ENCODE results near the gene RASSF3. TPM values are rescaled to one million over a fixed set of nuclear protein-coding genes. Genes with fewer than 3 reads are reported as not detected.
A peak's percentile ranks its signal among the peaks of the same experiment; 100 is the strongest.

Gene RASSF3
- total and polyA plus RNA-seq, 10 of the 15 experiments (the other 5 are each of a cell fraction or from before 2014, with no cell fraction given) = 6.9 to 62.4 (median 30.3) TPM

DNA sequence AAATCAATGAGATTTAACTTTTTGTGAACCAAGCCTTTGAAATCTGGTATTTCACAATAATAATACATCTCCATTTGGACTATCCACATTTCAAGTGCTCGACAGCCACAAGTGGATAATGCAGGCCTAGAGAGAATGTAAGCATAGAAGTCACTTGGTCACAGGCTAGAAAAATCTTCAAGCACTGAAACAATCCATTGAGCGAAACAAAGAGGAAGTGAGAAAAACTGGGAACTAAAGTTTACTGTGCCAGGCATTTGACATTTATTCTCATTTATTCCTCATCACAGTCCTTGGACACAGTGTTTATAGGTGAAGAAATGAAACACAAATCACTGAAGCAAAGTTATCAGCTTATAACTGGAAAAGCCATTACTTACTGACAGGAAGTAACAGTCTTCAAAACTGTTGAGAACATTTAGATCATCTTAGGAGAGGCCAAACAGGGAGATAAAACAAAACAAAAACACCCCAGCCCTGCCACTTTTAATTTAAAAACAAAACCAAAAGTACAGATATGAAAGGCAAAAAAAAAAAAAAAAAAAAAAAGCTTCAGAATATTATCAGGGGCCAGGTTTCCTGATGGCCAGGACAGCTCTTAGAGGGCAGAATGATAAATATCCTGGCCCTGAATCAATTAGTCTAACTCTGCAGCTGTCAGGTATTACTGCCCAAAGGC, 119.8 kb downstream of the RASSF3 start (continued):
- TF ChIP-seq NR2C2 (IDR thresholded peaks at IDR 0.05; ENCODE audit: borderline replicate concordance, control insufficient read depth, insufficient read length, low read depth) (no peak), NFXL1 (IDR thresholded peaks at IDR 0.05; ENCODE audit: borderline replicate concordance) (no peak), POLR2AphosphoS5 (IDR thresholded peaks at IDR 0.05; ENCODE audit: low read length) (no peak), FOXK2 (IDR thresholded peaks at IDR 0.05) (no peak), BRCA1 (IDR thresholded peaks at IDR 0.05; ENCODE audit: low read depth, low read length) (no peak), PML (IDR thresholded peaks at IDR 0.05; ENCODE audit: low read length) (no peak), ZNF384 (IDR thresholded peaks at IDR 0.05; ENCODE audit: borderline replicate concordance, low read depth, low read length) (peak; percentile 80), ZNF24 (IDR thresholded peaks at IDR 0.05) (peak; percentile 87), SPI1 (IDR thresholded peaks at IDR 0.05; ENCODE audit: borderline replicate concordance, insufficient read depth, low read depth, low read length) (peak; percentile 91), JUND (IDR thresholded peaks at IDR 0.05; ENCODE audit: low read depth, low read length) (no peak), ATF7 (IDR thresholded peaks at IDR 0.05; ENCODE audit: low read depth) (no peak), TARDBP (IDR thresholded peaks at IDR 0.05; ENCODE audit: borderline replicate concordance) (no peak), ZNF217 (IDR thresholded peaks at IDR 0.05) (no peak), SP1 (IDR thresholded peaks at IDR 0.05; ENCODE audit: low read depth, low read length) (no peak), ZZZ3 (IDR thresholded peaks at IDR 0.05; ENCODE audit: control insufficient read depth, insufficient read length, low read depth) (no peak), CHD1 (IDR thresholded peaks at IDR 0.05; ENCODE audit: low read depth, low read length) (no peak)
- TF ChIP-seq, protein P1, sequence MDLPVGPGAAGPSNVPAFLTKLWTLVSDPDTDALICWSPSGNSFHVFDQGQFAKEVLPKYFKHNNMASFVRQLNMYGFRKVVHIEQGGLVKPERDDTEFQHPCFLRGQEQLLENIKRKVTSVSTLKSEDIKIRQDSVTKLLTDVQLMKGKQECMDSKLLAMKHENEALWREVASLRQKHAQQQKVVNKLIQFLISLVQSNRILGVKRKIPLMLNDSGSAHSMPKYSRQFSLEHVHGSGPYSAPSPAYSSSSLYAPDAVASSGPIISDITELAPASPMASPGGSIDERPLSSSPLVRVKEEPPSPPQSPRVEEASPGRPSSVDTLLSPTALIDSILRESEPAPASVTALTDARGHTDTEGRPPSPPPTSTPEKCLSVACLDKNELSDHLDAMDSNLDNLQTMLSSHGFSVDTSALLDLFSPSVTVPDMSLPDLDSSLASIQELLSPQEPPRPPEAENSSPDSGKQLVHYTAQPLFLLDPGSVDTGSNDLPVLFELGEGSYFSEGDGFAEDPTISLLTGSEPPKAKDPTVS (IDR thresholded peaks at IDR 0.05; ENCODE audit: low read depth, low read length) = no peak
- TF ChIP-seq, protein P2, sequence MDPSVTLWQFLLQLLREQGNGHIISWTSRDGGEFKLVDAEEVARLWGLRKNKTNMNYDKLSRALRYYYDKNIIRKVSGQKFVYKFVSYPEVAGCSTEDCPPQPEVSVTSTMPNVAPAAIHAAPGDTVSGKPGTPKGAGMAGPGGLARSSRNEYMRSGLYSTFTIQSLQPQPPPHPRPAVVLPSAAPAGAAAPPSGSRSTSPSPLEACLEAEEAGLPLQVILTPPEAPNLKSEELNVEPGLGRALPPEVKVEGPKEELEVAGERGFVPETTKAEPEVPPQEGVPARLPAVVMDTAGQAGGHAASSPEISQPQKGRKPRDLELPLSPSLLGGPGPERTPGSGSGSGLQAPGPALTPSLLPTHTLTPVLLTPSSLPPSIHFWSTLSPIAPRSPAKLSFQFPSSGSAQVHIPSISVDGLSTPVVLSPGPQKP (IDR thresholded peaks at IDR 0.05; ENCODE audit: low read depth, low read length) = no peak
- TF ChIP-seq, protein P3, sequence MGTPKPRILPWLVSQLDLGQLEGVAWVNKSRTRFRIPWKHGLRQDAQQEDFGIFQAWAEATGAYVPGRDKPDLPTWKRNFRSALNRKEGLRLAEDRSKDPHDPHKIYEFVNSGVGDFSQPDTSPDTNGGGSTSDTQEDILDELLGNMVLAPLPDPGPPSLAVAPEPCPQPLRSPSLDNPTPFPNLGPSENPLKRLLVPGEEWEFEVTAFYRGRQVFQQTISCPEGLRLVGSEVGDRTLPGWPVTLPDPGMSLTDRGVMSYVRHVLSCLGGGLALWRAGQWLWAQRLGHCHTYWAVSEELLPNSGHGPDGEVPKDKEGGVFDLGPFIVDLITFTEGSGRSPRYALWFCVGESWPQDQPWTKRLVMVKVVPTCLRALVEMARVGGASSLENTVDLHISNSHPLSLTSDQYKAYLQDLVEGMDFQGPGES (IDR thresholded peaks at IDR 0.05) = no peak
- TF ChIP-seq, protein P4, sequence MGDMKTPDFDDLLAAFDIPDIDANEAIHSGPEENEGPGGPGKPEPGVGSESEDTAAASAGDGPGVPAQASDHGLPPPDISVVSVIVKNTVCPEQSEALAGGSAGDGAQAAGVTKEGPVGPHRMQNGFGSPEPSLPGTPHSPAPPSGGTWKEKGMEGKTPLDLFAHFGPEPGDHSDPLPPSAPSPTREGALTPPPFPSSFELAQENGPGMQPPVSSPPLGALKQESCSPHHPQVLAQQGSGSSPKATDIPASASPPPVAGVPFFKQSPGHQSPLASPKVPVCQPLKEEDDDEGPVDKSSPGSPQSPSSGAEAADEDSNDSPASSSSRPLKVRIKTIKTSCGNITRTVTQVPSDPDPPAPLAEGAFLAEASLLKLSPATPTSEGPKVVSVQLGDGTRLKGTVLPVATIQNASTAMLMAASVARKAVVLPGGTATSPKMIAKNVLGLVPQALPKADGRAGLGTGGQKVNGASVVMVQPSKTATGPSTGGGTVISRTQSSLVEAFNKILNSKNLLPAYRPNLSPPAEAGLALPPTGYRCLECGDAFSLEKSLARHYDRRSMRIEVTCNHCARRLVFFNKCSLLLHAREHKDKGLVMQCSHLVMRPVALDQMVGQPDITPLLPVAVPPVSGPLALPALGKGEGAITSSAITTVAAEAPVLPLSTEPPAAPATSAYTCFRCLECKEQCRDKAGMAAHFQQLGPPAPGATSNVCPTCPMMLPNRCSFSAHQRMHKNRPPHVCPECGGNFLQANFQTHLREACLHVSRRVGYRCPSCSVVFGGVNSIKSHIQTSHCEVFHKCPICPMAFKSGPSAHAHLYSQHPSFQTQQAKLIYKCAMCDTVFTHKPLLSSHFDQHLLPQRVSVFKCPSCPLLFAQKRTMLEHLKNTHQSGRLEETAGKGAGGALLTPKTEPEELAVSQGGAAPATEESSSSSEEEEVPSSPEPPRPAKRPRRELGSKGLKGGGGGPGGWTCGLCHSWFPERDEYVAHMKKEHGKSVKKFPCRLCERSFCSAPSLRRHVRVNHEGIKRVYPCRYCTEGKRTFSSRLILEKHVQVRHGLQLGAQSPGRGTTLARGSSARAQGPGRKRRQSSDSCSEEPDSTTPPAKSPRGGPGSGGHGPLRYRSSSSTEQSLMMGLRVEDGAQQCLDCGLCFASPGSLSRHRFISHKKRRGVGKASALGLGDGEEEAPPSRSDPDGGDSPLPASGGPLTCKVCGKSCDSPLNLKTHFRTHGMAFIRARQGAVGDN (IDR thresholded peaks at IDR 0.05) = no peak
- TF ChIP-seq, protein P5, sequence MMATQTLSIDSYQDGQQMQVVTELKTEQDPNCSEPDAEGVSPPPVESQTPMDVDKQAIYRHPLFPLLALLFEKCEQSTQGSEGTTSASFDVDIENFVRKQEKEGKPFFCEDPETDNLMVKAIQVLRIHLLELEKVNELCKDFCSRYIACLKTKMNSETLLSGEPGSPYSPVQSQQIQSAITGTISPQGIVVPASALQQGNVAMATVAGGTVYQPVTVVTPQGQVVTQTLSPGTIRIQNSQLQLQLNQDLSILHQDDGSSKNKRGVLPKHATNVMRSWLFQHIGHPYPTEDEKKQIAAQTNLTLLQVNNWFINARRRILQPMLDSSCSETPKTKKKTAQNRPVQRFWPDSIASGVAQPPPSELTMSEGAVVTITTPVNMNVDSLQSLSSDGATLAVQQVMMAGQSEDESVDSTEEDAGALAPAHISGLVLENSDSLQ (IDR thresholded peaks at IDR 0.05) = peak; percentile 17; the same call in 1 of the 2 replicates
- TF ChIP-seq, protein P6, sequence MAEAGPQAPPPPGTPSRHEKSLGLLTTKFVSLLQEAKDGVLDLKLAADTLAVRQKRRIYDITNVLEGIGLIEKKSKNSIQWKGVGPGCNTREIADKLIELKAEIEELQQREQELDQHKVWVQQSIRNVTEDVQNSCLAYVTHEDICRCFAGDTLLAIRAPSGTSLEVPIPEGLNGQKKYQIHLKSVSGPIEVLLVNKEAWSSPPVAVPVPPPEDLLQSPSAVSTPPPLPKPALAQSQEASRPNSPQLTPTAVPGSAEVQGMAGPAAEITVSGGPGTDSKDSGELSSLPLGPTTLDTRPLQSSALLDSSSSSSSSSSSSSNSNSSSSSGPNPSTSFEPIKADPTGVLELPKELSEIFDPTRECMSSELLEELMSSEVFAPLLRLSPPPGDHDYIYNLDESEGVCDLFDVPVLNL (IDR thresholded peaks at IDR 0.05; ENCODE audit: low read depth, low read length) = no peak
